ENCODE measurements around the gene ARHGAP28. TPM values are rescaled to one million over a fixed set of nuclear protein-coding genes. Genes with fewer than 3 reads are reported as not detected.

ARHGAP28 gene
- total and polyA plus RNA-seq, 2 of the 13 experiments (the other 11 are each of a cell fraction or from before 2014, with no cell fraction given), result not detected

DNA sequence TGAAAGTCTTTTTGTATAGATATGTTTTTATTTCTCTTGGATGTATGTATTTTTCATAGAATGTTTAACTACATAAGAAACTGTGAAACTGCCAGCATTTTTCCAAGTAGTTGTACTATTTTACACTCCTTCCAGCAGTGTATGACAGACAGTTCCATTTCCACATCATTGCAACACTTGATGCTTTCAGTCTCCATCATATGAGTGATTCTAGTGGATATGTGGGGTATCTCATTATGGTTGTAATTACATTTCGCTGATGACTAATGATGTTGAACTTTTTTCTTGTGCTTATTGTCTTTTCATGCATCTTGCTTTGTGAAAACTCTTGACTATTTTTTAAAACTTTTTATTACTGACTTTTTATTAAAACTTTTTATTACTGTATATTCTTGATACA lies 101.4 kb downstream of the ARHGAP28 start (continued):
- TF ChIP-seq, protein P1, sequence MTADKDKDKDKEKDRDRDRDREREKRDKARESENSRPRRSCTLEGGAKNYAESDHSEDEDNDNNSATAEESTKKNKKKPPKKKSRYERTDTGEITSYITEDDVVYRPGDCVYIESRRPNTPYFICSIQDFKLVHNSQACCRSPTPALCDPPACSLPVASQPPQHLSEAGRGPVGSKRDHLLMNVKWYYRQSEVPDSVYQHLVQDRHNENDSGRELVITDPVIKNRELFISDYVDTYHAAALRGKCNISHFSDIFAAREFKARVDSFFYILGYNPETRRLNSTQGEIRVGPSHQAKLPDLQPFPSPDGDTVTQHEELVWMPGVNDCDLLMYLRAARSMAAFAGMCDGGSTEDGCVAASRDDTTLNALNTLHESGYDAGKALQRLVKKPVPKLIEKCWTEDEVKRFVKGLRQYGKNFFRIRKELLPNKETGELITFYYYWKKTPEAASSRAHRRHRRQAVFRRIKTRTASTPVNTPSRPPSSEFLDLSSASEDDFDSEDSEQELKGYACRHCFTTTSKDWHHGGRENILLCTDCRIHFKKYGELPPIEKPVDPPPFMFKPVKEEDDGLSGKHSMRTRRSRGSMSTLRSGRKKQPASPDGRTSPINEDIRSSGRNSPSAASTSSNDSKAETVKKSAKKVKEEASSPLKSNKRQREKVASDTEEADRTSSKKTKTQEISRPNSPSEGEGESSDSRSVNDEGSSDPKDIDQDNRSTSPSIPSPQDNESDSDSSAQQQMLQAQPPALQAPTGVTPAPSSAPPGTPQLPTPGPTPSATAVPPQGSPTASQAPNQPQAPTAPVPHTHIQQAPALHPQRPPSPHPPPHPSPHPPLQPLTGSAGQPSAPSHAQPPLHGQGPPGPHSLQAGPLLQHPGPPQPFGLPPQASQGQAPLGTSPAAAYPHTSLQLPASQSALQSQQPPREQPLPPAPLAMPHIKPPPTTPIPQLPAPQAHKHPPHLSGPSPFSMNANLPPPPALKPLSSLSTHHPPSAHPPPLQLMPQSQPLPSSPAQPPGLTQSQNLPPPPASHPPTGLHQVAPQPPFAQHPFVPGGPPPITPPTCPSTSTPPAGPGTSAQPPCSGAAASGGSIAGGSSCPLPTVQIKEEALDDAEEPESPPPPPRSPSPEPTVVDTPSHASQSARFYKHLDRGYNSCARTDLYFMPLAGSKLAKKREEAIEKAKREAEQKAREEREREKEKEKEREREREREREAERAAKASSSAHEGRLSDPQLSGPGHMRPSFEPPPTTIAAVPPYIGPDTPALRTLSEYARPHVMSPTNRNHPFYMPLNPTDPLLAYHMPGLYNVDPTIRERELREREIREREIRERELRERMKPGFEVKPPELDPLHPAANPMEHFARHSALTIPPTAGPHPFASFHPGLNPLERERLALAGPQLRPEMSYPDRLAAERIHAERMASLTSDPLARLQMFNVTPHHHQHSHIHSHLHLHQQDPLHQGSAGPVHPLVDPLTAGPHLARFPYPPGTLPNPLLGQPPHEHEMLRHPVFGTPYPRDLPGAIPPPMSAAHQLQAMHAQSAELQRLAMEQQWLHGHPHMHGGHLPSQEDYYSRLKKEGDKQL (CRISPR knock-in tag; IDR thresholded peaks at IDR 0.05; ENCODE audit: low read depth), result no peak
- no peak for TF ChIP-seq ISX (CRISPR knock-in tag; conservative IDR thresholded peaks at IDR 0.05)

DNA sequence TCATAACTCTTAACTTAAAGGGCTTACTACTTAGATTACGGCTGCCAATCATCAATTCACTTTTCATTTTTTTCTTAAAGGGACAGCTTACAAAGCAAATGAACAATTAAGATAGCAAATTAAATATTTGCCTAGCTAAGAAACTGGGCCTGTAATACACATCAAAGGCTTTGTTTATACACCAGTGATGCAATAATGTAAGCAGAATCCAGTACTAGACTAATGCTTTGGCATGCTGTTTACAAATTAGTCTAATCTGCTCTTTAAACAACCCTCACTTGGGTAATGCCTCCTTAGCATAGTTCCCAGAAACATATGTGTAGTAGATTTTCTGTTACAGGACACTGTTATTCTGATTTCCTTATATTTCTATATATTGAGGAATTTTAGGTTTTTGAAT lies 105.8 kb downstream of the ARHGAP28 start:
- Histone ChIP-seq H3K4me3 (replicated peaks in 1 of 3; ENCODE audit: insufficient read depth in 1 of 3, low read depth in 2 of 3, low read length in 3 of 3) (no peak overlapping the region), H4K20me1 (ENCODE audit: insufficient read depth, low read length) (no peaks in the 10 kb centered on the region), H2AFZ (ENCODE audit: low read length) (no peak overlapping the region), H3K27ac (ENCODE audit: extremely low read length, insufficient read depth, low read length) (no peak overlapping the region), H3K36me3 (replicated peaks in 1 of 2; ENCODE audit: control insufficient read depth in 1 of 2, insufficient read depth in 2 of 2, low read length in 2 of 2) (no peaks in the 10 kb centered on the region), H3K27me3 (ENCODE audit: control insufficient read depth in 1 of 2, insufficient read depth in 2 of 2, low read length in 2 of 2) (no peaks in the 10 kb centered on the region; a peak in 1 of 5 replicates), H3K9ac (ENCODE audit: insufficient read depth, low read depth, low read length) (no peak overlapping the region), H3K79me2 (ENCODE audit: insufficient read depth, low read length) (no peaks in the 10 kb centered on the region), H3K9me3 (ENCODE audit: low read length) (no peaks in the 10 kb centered on the region), H3K4me2 (ENCODE audit: low read depth, low read length) (no peak overlapping the region), H3K4me1 (ENCODE audit: insufficient read depth, low read length) (no peaks in the 10 kb centered on the region)
- BruUV-seq (replicated peaks), result no TSS peak
- in situ Hi-C loops (cut with HindIII; ENCODE audit: extremely low pct_ligation_motif_present, low pct_unique_long_range_greater_than_20kb), result no loop called here
- intact Hi-C loops (cut with micrococcal nuclease; ENCODE audit: unreplicated experiment), result loop anchor here (10.0 kb wide), 1 partner anchor 191 kb away; no protein-coding TSS in a partner anchor
- POLR2A ChIA-PET, result no interaction called here
- ATAC-seq, result no peak
- peak; percentile 6 for DNase-seq (ENCODE audit: low spot score)
- FAIRE-seq, result no peak
- CTCF ChIA-PET (ENCODE audit: low intra/inter-chr PET ratio, low total read pairs), result no interaction called here
- WGBS (ENCODE audit: low lambda C conversion rate), result 3% methylated on average over 1 of the region's 1 CpG
- TF ChIP-seq ISL2 (CRISPR knock-in tag; IDR thresholded peaks at IDR 0.05) (peak; percentile 54; the same call in 1 of the 2 replicates), TCF7L2 (IDR thresholded peaks at IDR 0.05; ENCODE audit: low read depth, low read length) (peak; percentile 56; the same call in 1 of the 2 replicates), SOX13 (IDR thresholded peaks at IDR 0.05) (no peak), SOX13 (CRISPR knock-in tag; conservative IDR thresholded peaks at IDR 0.05 in 1 of 2, IDR thresholded peaks at IDR 0.05 in 1 of 2) (peak in 1 of 2 experiments; percentile 38; a peak in 1 of 4 replicates), BCL6 (CRISPR knock-in tag; IDR thresholded peaks at IDR 0.05) (peak; percentile 25; the same call in 1 of the 2 replicates), FOXP1 (IDR thresholded peaks at IDR 0.05) (no peak), FOXP1 (CRISPR knock-in tag; IDR thresholded peaks at IDR 0.05) (peak; percentile 76), TBX3 (IDR thresholded peaks at IDR 0.05; ENCODE audit: borderline replicate concordance) (peak; percentile 53; the same call in 1 of the 2 replicates), FOXA3 (CRISPR knock-in tag; IDR thresholded peaks at IDR 0.05) (peak; percentile 71; the same call in 1 of the 2 replicates), TCF7 (IDR thresholded peaks at IDR 0.05; ENCODE audit: low read depth) (peak; percentile 50; the same call in 1 of the 2 replicates), JUND (CRISPR knock-in tag; IDR thresholded peaks at IDR 0.05) (no peak)
- TF ChIP-seq, protein P2, sequence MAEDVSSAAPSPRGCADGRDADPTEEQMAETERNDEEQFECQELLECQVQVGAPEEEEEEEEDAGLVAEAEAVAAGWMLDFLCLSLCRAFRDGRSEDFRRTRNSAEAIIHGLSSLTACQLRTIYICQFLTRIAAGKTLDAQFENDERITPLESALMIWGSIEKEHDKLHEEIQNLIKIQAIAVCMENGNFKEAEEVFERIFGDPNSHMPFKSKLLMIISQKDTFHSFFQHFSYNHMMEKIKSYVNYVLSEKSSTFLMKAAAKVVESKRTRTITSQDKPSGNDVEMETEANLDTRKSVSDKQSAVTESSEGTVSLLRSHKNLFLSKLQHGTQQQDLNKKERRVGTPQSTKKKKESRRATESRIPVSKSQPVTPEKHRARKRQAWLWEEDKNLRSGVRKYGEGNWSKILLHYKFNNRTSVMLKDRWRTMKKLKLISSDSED (CRISPR knock-in tag; IDR thresholded peaks at IDR 0.05), result no peak
- TF ChIP-seq, protein P3, sequence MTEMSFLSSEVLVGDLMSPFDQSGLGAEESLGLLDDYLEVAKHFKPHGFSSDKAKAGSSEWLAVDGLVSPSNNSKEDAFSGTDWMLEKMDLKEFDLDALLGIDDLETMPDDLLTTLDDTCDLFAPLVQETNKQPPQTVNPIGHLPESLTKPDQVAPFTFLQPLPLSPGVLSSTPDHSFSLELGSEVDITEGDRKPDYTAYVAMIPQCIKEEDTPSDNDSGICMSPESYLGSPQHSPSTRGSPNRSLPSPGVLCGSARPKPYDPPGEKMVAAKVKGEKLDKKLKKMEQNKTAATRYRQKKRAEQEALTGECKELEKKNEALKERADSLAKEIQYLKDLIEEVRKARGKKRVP (CRISPR knock-in tag; IDR thresholded peaks at IDR 0.05), result 0 out of 4 replicates have a peak, but pooled peaks of 1 of the 2 experiments have one; percentile 31
- TF ChIP-seq, protein P4, sequence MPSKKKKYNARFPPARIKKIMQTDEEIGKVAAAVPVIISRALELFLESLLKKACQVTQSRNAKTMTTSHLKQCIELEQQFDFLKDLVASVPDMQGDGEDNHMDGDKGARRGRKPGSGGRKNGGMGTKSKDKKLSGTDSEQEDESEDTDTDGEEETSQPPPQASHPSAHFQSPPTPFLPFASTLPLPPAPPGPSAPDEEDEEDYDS (CRISPR knock-in tag; IDR thresholded peaks at IDR 0.05), result no peak

Data from HepG2 (cell line).